K562 (cell line): ENCODE results near the gene MRPL2. TPM values are rescaled to one million over a fixed set of nuclear protein-coding genes. Genes with fewer than 3 reads are reported as not detected.

ENCODE experiments used
- ATF4 ChIP-seq: fragments of 450-650 bp; formaldehyde crosslinking; IDR thresholded peaks from 2 replicates; pipeline ENCODE4 v1.4.0; 2022; ENCODE audit warnings: mild to moderate bottlenecking, moderate library complexity
- BHLHE40 ChIP-seq: IDR thresholded peaks from 2 replicates; pipeline ENCODE4 v1.6.1; 2011; ENCODE audit warnings: low read length, improper control_type of control experiment
- DMBX1 ChIP-seq: fragments of 250-450 bp; sonication (Bioruptor Pico); IDR thresholded peaks from 2 replicates; pipeline ENCODE4 v1.8.0; 2022; ENCODE audit warnings: inconsistent platforms, mild to moderate bottlenecking, moderate library complexity, borderline replicate concordance
- E4F1 ChIP-seq: fragments of 250-450 bp; sonication (Bioruptor Pico); IDR thresholded peaks from 2 replicates; pipeline ENCODE4 v1.5.0; 2021; ENCODE audit warnings: mild to moderate bottlenecking, borderline replicate concordance
- ELF1 ChIP-seq: fragments of 200-800 bp; sonication (Bioruptor generic); IDR thresholded peaks from 2 replicates; pipeline ENCODE4 v1.6.1; 2016; ENCODE audit warnings: missing genetic modification characterization, missing compliant biosample characterization
- ETV5 ChIP-seq: sonication (generic); formaldehyde crosslinking; IDR thresholded peaks from 2 replicates; pipeline ENCODE4 v1.4.0; 2020; ENCODE audit warnings: low read depth, mild to moderate bottlenecking, missing genetic modification reagents
- GATA2 ChIP-seq: sonication (generic); formaldehyde crosslinking; IDR thresholded peaks from 2 replicates; pipeline ENCODE4 v1.4.0; 2020; ENCODE audit warnings: mild to moderate bottlenecking, missing genetic modification reagents
- HOXB6 ChIP-seq: fragments of 250-450 bp; sonication (Bioruptor Pico); IDR thresholded peaks from 2 replicates; pipeline ENCODE4 v1.5.1; 2022; ENCODE audit warnings: mild to moderate bottlenecking, borderline replicate concordance
- JUND ChIP-seq, 2 experiments: IDR thresholded peaks; 2 replicates in 1 of 2; 3 replicates in 1 of 2; pipeline ENCODE4 v1.6.1; 2011; ENCODE audit warnings: borderline replicate concordance in 2 of 2, low read depth in 2 of 2, low read length in 2 of 2, improper control_type of control experiment in 1 of 2, missing biosample characterization in 1 of 2, missing genetic modification characterization in 1 of 2, missing genetic modification reagents in 1 of 2
- MTA1 ChIP-seq: fragments of 450-650 bp; IDR thresholded peaks from 2 replicates; pipeline ENCODE4 v1.6.1; 2017; ENCODE audit warnings: borderline replicate concordance
- NCOR1 ChIP-seq: fragments of 450-650 bp; IDR thresholded peaks from 2 replicates; pipeline ENCODE4 v1.6.1; 2016; ENCODE audit warnings: mild to moderate bottlenecking, moderate library complexity
- NELFE ChIP-seq: IDR thresholded peaks from 2 replicates; pipeline ENCODE4 v1.6.1; 2011; ENCODE audit warnings: mild to moderate bottlenecking; ENCODE audit not compliant: insufficient read depth, insufficient read length
- NR2F6 ChIP-seq: fragments of 450-650 bp; formaldehyde crosslinking; IDR thresholded peaks from 2 replicates; pipeline ENCODE4 v1.4.0; 2020; ENCODE audit warnings: mild to moderate bottlenecking
- PYGO2 ChIP-seq: fragments of 450-650 bp; IDR thresholded peaks from 2 replicates; pipeline ENCODE4 v1.6.1; 2016; ENCODE audit warnings: mild to moderate bottlenecking, missing genetic modification characterization, moderate library complexity, missing compliant biosample characterization
- RFX1 ChIP-seq: fragments of 450-650 bp; IDR thresholded peaks from 2 replicates; pipeline ENCODE4 v1.6.1; 2016; ENCODE audit warnings: mild to moderate bottlenecking, moderate library complexity
- SIN3B ChIP-seq: fragments of 450-650 bp; IDR thresholded peaks from 2 replicates; pipeline ENCODE4 v1.6.1; 2017; ENCODE audit warnings: low read depth, mild to moderate bottlenecking, moderate library complexity
- SMARCB1 ChIP-seq: IDR thresholded peaks from 2 replicates; pipeline ENCODE4 v1.6.1; 2011; ENCODE audit warnings: improper control_type of control experiment, low read depth; ENCODE audit not compliant: insufficient read length
- TBP ChIP-seq: optimal IDR thresholded peaks from 2 replicates; pipeline ENCODE3; 2011; ENCODE audit warnings: low read depth, low read length, improper control_type of control experiment
- TRIM28 ChIP-seq: fragments of 450-650 bp; IDR thresholded peaks from 2 replicates; pipeline ENCODE4 v1.6.1; 2017
- WHSC1 ChIP-seq: IDR thresholded peaks from one replicate; pipeline ENCODE4 v1.6.1; 2012; ENCODE audit warnings: low read length, control low read depth, inconsistent platforms
- ZBTB8A ChIP-seq: fragments of 450-650 bp; IDR thresholded peaks from 2 replicates; pipeline ENCODE4 v1.6.1; 2018; ENCODE audit warnings: mild to moderate bottlenecking, moderate library complexity; ENCODE audit not compliant: partially characterized antibody
- ZBTB9 ChIP-seq: fragments of 450-650 bp; formaldehyde crosslinking; IDR thresholded peaks from 2 replicates; pipeline ENCODE4 v1.4.0; 2020; ENCODE audit warnings: mild to moderate bottlenecking, moderate library complexity
- ZNF143 ChIP-seq: sonication (generic); formaldehyde crosslinking; IDR thresholded peaks from 2 replicates; pipeline ENCODE4 v1.9.0; 2022; ENCODE audit warnings: mild to moderate bottlenecking, missing genetic modification reagents
- ZNF507 ChIP-seq: conservative IDR thresholded peaks from 2 replicates; pipeline ENCODE4 v1.6.1; 2017; ENCODE audit warnings: missing genetic modification characterization, missing compliant biosample characterization
- ZNF583 ChIP-seq: fragments of 250-450 bp; sonication (Bioruptor Pico); IDR thresholded peaks from 2 replicates; pipeline ENCODE4 v1.4.0; 2020
- polyA plus RNA-seq, 8 experiments: library from polyadenylated mRNA; depleted of rRNA in 4 of 8; stranded (reverse) in 5 of 8; unstranded in 3 of 8; fragments of >200 nt; fragmentation: Nextera tagmentation in 2 of 8; fragmentation: Illumina TruSeq in 1 of 8; extraction: Ambion mirVana in 2 of 8; extraction: Trizol in 1 of 8; gene quantifications; 2 replicates each; pipeline versions ENCODE4 v1.2.1 to v1.2.3, GENCODE V29; 2011 to 2014; ENCODE audit warnings: inconsistent platforms in 1 of 8, missing spikeins in 1 of 8
- total RNA-seq, 7 experiments: library from RNA; depleted of rRNA in 6 of 7; stranded (reverse); fragments of >200 nt in 6 of 7; fragmentation: Illumina TruSeq in 2 of 7; extraction: Trizol in 2 of 7; gene quantifications; 2 replicates each; pipeline versions ENCODE4 v1.2.1 to v1.2.3, GENCODE V29; 2011 to 2021; ENCODE audit warnings: low replicate concordance in 1 of 7

The MRPL2 gene
- total and polyA plus RNA-seq, 9 of the 15 experiments (the other 6 are each of a cell fraction or from before 2014, with no cell fraction given) = 63.1 to 262 (median 121) TPM

- TF ChIP-seq GATA2 (CRISPR knock-in tag) (no peak), ETV5 (CRISPR knock-in tag) (peak; percentile 83), TBP (peak; percentile 71), PYGO2 (tag) (no peak), BHLHE40 (peak; percentile 100), ZNF583 (no peak), NCOR1 (no peak; the same call in 1 of the 2 replicates), ZBTB8A (no peak), NELFE (no peak), RFX1 (no peak; the same call in 1 of the 2 replicates), ZNF143 (CRISPR knock-in tag) (peak; percentile 97), ZBTB9 (no peak), HOXB6 (CRISPR knock-in tag) (no peak), WHSC1 (no peak), MTA1 (no peak; the same call in 1 of the 2 replicates), DMBX1 (CRISPR knock-in tag) (no peak), JUND (IDR thresholded peaks at IDR 0.05; ENCODE audit: borderline replicate concordance, low read depth, low read length) (peak; percentile 72), JUND (tag; IDR thresholded peaks at IDR 0.05; ENCODE audit: borderline replicate concordance, low read depth, low read length) (peak; percentile 58; the same call in 1 of the 3 replicates), TRIM28 (no peak; the same call in 1 of the 2 replicates), ZNF507 (no peak), NR2F6 (CRISPR knock-in tag) (no peak), SMARCB1 (no peak), ATF4 (CRISPR knock-in tag) (no peak), ELF1 (peak; percentile 88), SIN3B (0 out of 2 replicates have a peak, but pooled peaks have one; percentile 25), E4F1 (no peak)
Observed at GRCh38 chr6:43013843-43014433, 45.3 kb downstream of the MRPL2 start, which contains the start of the genes KLHDC3 and MEA1 (continued).
